Erythroblast (primary cell): ENCODE measurements around the gene CHST12.
A peak's percentile ranks its signal among the peaks of the same experiment; 100 is the strongest.
"Not testable (repeated sequence)": the region's sequence is repeated elsewhere in the genome, so short reads cannot be mapped to it uniquely, and the experiment has no call there.

Experiments used
- DNase-seq, 2 experiments: peaks; one replicate each; lab custom pipeline; 2025; lab: John Stamatoyannopoulos, UW
- GATA1 ChIP-seq: IDR thresholded peaks from 2 replicates; pipeline ENCODE4 v1.6.1; 2011; ENCODE audit warnings: low read depth, mild to moderate bottlenecking, control low read depth, low read length, moderate library complexity
- POLR2A ChIP-seq: IDR thresholded peaks from 2 replicates; pipeline ENCODE4 v1.6.1; 2011; ENCODE audit warnings: mild to moderate bottlenecking, low read length

The CHST12 gene

DNA sequence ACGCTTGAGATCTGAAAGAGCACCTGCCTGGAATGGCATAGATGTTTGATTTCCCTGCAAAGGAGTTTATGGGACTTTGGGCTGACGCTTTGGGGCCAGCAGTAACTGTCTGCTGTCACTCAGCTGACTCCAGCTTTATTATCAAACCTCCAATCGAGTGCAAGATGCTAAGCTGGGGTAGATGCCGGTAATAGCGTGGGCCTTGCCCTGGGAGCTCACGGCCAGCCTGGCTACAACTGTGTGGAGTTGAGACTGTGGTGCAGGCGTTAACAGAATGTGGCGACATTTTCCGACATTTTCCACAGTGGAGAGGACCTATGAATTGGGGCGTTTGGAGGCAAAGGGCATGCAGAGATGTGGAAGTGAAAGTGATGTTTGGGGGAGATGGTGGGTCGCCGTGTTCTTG, 1.3 kb downstream of the CHST12 start:
- DNase-seq, result peak; percentile 51 to 58
- no peak for TF ChIP-seq GATA1
- no peak for TF ChIP-seq POLR2A

DNA sequence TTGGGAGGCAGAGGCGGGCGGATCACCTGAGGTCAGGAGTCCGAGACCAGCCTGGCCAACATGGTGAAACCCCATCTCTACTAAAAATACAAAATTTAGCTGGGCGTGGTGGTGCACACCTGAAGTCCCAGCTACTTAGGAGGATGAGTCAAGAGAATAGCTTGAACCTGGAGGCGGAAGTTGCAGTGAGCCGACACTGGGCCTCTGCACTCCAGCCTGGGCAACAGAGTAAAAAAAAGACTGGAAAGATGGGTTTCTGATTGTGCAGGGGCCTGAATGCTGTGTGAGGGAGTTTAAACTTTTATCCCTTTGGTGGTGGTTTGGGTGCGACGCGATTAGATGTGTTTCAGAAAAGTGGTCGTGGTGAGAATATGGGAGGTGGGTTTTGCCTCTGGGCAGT, 1.8 kb downstream of the CHST12 start:
- no peak for DNase-seq
- TF ChIP-seq POLR2A (no peak), GATA1 (no peak)

DNA sequence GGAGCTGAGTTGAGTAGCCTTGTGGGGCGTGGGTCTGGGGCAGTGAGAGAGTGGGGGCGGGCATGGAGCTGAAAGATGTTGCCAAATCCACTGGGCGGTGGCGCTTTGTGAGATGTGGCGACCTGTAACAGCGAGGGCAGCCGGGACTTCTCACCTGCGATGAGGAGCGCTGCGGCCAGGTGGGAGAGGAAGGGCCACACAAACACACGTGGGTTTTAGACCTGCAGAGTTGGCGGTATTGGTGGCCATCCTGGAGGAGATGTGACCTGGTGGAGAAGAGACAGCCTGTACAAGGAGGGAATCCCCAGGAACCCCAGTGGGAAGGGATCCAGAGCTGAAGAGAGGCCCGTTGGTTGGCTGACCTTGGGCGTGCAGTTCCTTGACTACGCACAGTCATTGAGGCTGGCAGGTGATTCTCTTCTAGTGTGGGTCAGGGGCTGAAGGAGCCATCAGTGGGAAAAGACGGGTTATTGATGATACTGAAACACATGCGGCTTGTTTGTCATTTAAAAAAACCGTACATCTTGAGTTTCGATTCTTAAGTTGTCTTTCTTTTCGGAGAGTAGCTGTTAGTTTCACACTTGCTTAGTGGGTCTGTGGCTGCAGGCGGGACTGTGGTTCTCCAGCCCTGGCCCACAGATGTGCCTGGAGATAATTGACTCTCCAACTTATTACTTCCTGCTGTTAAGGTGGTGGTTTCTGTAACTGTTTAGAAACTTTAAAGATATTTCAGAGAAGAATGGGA, 2.4 kb downstream of the CHST12 start:
- DNase-seq, result peak; percentile 74 to 78
- TF ChIP-seq POLR2A, result peak; percentile 19
- no peak for TF ChIP-seq GATA1

DNA sequence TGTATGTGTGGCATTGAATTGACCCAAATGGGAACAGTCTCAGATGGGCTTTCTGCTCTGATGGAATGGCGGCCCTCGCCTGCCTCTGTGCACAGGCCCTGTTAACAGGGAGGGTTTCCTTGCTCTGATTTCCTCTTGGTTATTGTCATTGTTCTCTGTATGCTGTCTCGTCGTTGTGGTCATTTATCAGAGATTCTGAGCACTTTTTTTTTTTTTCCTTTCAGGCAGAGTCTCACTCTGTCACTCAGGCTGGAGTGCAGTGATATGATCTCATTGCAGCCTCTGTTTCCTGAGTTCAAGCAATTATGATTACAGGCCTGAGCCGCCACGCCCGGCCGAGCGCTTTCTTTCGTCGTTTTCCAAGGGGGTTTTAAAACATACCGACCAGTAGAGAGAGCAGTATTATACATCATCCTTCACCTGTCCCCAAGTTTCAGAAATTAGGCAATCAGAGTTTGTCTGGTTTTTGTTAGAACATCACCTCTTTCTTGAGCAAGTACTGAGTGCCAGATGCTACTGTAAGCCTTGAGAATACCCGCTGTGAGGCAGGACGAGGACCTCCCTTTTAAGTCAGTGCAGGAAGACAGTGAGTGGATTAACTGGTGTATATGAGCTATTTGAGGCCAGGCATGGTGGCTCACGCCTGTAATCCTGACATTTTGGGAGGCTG, 6.5 kb downstream of the CHST12 start:
- peak; percentile 16 to 28 for DNase-seq

DNA sequence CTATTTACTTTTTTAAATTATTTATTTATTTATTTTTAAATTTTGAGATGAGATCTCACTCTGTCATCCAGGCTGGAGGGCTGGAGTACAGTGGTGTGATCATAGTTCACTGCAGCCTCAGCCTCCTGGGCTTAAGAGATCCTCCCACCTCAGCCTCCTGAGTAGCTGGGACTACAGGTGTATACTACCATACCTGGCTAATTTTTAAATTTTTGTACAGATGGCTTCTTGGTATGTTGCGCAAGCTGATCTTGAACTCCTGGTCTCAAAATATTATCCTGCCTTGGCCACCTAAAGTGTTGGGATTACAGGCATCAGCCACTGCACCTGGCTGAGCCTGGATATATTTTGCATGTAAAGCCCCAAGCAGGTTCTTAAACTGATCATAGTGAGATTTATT, 7.6 kb downstream of the CHST12 start:
- DNase-seq, result no peak
- no peak for TF ChIP-seq POLR2A
- TF ChIP-seq GATA1, result no peak

More for the DNA sequence above, 6.5 kb downstream of the CHST12 start:
- TF ChIP-seq POLR2A, result no peak
- TF ChIP-seq GATA1, result no peak

DNA sequence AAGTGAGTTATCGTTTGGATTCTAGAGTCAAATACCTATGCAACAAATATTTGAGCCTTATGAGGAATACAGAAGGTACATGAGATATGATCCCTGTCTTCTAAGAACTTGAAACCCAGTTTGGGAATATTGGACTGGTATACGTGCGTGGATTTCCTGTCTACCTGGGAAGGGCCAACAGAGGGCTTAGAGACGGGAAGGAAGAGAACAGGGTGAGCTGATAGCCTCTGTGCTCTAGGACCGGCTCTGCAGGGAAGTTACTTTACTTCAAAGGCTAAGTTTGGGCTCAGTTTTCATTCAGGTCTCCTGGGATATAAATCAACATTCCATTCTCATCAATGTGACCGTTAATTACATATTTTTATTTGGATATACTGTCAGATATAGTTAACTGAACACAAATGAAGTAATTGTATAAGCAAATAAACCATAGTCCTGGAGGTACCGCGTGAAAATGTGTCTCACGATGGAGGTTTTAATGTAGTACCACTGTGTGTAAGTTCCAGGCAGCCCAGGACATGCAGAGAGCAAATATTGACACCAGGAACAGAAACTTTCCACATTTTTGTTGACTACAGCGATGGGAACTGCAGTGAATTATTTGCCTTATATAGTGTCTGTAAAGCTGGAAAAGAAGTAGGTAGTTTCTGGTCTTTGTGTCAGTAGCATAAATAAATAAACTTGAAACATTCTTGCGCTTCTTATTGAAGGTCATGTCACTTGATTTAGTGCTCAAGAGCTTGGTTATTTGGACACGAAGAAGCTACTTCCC, 8.6 kb downstream of the CHST12 start:
- no peak for TF ChIP-seq POLR2A
- TF ChIP-seq GATA1, result no peak

DNA sequence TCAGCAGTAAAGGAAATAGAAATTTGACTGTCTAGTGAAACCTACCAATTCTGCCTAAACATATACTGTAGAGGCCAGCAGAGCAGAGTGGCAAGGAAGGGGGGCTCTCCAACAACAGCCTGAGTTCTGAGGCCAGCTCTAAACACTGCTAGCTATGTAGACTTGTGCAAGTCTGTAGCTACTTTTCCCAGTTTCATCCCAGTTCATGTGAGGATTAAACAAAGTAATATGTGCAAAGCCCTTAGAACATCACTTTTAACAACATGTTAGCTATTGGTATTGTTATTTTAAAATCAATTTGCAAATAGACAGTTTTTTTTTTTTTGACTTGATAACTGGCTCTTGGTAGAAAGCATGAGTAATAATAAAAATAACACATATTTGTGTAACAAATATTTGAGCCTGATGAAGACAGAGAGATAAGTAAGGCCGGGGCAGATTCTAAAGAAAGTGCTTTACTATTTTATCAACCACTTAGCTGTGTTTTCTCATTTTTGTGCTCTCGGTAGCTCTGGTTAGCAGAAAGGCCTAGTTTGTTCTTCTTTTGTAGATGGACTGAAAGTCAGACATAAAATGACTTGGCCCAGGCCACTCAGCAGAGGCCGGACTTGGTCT, 9.3 kb downstream of the CHST12 start:
- no peak for TF ChIP-seq GATA1
- no peak for TF ChIP-seq POLR2A
- no peak for DNase-seq

More for the DNA sequence above, 8.6 kb downstream of the CHST12 start:
- no peak for DNase-seq

DNA sequence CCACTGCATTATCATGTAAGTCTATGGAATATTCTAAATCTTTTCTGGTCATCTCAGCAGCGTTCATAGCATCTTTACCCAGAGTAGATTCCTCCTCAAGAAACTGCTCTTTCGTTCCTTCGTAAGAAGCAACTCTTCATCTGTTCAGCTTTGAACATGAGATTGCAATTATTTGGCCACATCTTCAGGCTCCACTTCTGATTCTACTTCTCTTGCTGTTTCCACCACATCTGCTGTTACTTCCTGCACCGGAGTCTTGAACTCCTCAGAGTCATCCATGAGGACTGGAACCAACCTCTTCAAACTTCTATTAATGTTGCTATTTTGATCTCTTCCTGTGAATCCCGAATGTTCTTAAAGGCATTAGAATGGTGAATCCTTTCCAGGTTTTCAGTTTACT, 12.7 kb downstream of the CHST12 start:
- TF ChIP-seq GATA1 (no peak), POLR2A (no peak)
- no peak for DNase-seq

DNA sequence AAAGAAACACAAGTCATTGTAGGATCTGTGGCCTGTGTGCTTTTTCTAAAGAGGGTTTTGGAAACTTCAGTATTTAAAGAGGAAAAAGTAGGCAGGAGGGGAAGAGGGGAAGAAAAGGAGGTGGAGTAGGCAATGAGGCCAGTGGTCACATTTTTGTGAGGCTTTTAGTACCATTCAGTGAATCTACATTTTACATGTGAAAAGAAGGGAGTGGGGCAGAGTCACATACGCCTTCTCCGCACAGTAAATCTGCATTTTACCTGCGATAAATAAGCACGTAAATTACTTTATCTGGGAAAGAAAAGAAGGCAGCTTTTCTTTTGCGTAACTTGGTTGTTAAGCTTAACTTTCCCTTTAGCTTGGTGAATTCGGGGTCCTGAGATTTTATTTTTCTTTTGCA, 13.2 kb downstream of the CHST12 start:
- TF ChIP-seq POLR2A (no peak), GATA1 (no peak)
- DNase-seq, result no peak

DNA sequence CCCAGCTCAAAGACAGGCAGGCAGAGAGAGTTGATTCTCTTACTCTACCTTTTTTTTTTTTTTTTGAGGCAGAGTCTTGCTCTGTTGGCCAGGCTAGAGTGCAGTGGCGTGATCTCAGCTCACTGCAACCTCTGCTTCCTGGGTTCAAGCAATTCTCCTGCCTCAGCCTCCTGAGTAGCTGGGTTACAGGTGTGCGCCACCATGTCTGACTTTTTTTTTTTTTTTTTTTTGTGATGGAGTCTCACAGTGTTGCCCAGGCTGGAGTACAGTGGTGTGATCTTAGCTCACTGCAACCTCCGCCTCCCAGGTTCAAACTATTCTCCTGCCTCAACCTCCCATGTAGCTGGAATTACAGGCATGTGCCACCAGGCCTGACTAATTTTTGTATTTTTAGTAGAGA, 13.8 kb downstream of the CHST12 start:
- not testable (repeated sequence) for DNase-seq

DNA sequence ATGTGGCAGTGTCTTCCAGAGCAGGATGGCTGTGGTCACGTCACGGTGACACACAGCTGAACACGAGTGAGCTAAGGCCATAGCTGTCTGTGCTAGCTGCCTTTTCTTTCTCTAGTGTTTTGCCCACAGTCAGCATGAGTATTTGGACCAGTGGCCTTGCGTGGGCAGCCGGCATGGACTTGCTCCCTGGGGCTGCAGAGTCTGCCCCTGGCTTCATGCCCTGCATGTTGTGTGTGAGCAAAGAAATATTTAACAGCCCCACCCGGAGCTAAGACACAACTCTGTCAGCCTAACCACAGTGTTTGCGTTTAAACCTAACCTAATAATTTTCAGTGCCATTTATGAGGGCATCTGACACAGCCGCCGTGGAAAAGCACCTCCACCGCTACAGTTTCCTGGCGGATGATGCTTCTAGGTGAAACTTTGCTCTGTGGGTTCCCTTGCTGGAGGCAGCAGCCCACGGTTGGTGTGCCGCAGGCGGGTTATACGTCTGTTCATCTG, 14.6 kb downstream of the CHST12 start:
- DNase-seq, result no peak

DNA sequence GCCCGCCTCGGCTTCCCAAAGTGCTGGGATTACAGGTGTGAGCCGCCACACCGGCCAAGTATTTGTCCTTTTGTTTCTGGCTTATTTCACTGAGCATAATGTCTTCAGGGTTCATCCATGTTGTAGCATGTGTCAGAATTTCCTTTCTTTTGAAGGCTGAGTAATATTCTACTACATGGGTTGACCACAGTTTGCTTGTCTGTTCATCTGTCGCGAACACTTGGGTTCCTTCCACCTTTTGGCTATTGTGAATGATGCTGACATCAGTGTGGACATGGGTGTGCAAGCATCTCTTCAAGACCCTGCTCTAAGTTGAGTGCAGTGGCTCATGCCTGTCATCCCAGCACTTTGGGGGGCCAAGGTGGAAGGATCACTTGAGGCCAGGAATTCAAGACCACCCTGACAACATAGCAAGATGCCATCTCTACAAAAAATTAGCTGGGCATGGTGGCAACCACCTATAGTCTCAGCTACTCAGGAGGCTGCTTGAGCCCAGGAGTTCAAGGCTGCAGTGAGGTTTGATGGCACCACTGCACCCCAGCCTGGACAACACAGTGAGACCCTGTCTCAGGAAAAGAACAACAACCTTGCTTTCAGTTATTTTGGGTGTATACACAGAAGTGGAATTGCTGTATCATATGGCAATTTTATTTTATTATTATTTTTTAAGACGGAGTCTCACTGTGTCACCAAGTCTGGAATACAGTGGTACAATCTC, 17.0 kb downstream of the CHST12 start:
- TF ChIP-seq POLR2A, result no peak
- TF ChIP-seq GATA1, result no peak
- no peak for DNase-seq

More for the DNA sequence above, 14.6 kb downstream of the CHST12 start:
- no peak for TF ChIP-seq POLR2A
- no peak for TF ChIP-seq GATA1

DNA sequence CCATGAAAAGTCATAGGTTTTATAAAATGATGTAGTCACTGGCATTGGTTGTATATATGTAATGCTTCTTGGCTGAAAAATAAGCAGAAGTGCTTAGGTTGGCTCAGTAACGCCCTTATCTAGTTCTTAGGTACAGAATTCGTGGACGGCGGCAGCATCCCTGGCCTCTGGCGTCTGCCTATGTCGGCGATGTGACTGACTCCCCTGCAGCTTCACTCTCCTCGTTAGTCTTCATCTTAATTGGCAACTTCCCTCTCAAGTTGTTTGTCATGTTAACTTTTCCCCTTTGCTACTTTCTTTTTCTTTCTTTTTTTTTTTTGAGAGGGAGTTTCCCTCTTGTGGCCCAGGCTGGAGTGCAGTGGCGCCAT, 18.5 kb downstream of the CHST12 start:
- DNase-seq, result no peak

More for the DNA sequence above, 18.5 kb downstream of the CHST12 start:
- TF ChIP-seq POLR2A (no peak), GATA1 (no peak)
